DMS 273 (cell line): Measurements from ENCODE around the gene ARMC8.
A peak's percentile ranks its signal among the peaks of the same experiment; 100 is the strongest.

Experiments
- DNase-seq: peaks from one replicate; lab custom pipeline; 2025; ENCODE audit not compliant: unreplicated experiment; lab: John Stamatoyannopoulos, UW

The ARMC8 gene

GRCh38 chr3:138241676-138242075 is 54.6 kb downstream of the ARMC8 start:
- DNase-seq, result no peak

DNA sequence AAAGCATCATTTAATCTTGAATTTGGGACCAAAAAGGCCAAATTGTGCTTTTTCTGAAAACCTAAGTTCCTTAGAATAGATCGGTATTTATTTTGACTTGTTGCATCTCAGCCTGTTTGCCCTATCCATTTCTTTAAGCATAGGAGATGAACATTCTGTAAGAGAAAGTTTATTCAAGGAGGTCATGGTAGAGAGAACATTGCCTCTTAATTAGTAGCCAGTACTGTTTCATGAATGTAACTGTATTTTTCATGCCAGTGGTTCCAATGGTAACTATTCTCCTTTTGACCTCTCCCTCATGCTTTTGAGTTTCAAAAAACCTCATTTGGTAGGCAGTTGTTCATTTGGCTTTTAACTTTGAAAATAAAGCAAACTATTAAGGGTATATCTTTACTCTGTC is 55.4 kb downstream of the ARMC8 start:
- DNase-seq, result no peak

- no peak for DNase-seq
Measured at GRCh38 chr3:138245026-138245425, 57.9 kb downstream of the ARMC8 start.

DNA sequence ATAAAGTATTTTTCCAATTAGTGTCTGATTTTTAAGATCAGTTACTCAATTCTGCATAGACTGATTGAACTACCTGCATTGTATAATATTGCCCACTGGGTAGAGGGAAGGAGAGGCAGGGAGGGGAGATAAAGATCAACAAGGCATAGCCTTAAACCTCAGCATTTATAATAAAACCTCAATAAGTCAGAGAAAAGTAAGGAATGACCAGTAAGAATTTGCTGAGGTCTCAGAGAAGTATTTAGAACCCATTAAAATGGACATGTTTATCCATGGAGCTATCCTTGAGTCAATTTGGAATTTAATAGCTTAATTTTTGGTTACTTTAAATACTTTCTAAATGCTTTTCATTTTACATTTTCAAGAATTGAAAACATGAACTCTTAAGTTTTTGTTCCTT is 62.5 kb downstream of the ARMC8 start:
- DNase-seq, result no peak

GRCh38 chr3:138253609-138254008 is 66.5 kb downstream of the ARMC8 start:
- DNase-seq, result no peak

DNA sequence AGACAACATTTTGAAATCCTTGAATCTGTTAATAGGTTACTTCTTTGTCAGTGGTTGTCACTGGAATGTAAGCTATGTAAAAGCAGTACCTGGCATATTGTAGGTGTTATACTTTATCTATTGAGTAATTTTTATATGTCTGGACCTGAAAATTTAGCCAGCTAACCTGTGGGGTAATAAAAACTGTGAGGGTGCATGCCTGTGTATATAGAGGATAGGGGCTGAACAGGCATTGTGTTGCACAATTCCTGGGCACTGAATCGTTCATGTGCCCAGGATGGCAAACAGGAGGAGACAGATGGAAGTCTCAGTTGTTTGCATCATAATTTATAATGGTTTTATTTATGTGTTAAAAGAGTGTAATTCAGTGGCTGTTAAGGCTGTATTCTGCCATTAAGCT is 67.1 kb downstream of the ARMC8 start:
- DNase-seq, result peak; percentile 24

- DNase-seq, result no peak
Measured at GRCh38 chr3:138256022-138256421, 68.9 kb downstream of the ARMC8 start.

DNA sequence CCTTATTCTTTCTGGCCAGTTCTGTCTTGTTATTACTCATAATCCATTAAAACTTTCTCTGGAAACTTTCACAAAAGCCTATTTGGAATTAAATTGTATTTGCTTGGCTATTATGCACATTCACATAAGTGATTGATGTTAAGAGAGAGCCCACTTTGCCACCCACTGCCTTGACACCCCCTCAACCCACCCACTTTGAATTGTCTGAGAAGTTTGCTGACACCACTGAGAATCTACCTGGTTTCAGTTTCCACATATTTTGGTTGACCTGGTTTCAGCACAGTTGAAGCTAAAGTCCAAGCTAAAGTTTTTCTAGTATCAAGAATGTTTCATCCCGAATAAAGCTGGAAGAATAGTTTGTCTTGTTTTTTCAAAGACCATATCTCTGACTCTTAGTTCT is 70.9 kb downstream of the ARMC8 start:
- DNase-seq, result no peak

- no peak for DNase-seq
Measured at GRCh38 chr3:138259126-138259525, 72.0 kb downstream of the ARMC8 start.

DNA sequence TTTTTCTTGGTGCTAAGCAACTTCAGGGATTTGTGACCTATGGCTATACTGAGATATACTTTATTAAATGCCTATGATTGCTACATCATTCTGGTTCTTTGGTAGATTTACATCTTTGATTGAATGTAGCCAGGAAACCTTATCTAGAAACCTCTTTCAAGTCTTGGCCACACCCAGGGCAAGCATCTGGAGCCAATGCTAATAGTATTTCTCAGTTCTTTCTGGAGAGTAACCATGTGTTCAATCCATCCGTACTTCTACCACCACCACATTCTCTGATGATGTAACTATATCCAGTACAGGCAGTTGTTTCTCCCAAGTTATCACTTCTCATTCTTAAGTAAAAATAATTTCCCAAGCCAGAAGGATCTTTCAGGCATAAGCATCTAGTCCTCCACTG is 73.5 kb downstream of the ARMC8 start:
- no peak for DNase-seq

DNA sequence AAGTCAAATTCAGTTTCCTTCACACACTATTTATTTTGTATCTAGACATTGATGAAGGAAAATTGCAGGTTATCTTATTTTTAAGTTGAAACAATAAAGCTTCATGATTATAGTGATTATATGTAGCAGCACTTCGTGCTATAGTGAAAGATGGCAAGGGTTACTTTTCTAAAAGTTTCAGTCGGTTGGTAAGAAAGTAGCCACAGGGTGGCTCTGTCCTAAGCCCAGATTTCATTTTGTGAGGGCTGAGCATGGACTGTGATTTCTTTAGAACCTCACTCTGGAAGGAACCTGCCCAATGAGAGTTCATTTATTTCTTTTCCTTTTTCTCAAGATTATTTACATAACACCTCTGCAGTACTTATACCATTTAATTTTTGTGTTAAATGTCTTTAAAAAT is 76.0 kb downstream of the ARMC8 start:
- DNase-seq, result peak; percentile 16

DNA sequence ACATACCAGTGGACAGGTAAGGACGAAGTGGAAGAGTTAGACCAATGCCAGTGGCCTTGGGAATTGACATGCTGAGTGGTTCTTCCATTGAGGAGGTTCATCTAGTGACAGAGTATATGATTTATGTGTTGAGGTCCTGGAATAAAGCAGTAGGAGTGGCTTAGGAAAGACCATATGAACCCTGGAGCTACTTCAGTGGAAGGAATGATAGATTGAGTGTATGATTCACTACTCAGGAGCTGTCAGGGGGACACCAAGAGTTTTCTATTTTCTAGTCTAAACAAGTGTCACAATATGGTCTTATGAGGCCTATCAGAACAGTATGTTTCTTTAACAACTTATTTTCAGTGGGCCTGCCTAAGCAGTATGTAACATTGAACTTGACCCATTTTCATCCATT is 78.6 kb downstream of the ARMC8 start:
- DNase-seq, result no peak

DNA sequence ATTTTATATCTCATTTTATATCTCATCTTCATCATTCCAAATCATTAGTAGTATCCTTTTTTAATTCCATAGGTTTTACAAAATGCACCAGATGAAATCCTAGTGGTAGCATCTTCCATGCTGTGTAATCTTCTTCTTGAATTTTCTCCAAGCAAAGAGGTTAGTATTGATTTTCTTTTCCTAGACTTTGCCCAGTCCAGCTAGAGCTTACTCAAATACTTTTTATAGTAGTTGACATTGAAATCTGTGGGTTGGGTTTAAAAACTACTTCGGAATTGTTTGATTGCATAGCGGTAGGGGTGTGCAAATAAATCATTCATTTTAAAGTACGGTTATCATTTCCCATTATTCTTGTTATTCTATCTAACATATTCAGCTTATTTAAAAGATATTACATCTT is 80.0 kb downstream of the ARMC8 start:
- no peak for DNase-seq

GRCh38 chr3:138270245-138270644 is 83.1 kb downstream of the ARMC8 start:
- no peak for DNase-seq

DNA sequence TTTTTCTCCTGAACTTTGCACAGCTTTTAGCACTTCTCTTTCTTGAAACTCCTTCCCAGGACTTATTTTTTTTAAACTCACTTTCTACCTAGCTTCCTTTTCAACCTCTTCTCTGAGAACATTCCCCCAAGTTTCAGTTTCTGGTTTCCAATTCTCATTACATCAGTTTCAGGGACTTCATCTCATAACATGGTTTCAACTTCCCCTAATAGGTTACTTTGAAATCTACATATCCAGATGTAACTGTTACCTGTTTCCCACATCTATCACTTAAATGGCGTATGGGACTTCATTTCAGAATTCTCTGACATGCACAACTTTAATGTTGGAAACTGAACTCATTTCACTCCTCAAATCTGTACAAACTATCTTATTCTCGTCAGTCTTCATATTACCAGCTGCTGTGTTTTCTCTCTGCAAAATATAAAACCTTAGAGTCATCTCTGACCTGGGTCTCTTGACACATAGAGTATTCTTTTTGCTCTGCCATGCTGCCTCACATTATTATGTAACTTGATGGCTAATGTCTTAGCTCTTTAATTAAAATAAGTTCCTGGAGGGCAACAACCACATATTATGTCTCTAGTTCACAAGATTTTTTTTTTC is 84.2 kb downstream of the ARMC8 start:
- no peak for DNase-seq

DNA sequence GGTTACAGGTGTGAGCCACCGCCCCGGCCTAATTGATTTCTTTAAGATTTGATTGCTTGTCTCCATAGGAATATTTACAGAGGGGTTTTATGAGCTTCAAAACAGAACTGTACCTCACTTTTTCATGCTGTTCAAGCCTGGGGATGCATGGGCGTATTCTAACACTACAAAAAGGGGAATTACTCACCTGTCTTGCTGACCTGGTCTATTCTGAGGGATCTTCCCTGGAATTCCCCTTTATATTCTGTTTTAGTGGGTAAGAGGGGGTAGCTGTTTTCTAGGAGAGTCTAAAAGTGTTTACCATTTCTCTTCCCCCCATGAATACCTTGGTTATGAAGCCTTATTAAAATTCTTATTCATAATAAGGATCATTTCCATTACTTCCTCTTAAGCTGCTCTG is 94.5 kb downstream of the ARMC8 start:
- DNase-seq, result no peak

- no peak for DNase-seq
Measured at GRCh38 chr3:138282836-138283235, 95.7 kb downstream of the ARMC8 start.

- no peak for DNase-seq
Measured at GRCh38 chr3:138284079-138284478, 97.0 kb downstream of the ARMC8 start.

- peak; percentile 27 for DNase-seq
Measured at GRCh38 chr3:138284957-138285477, 97.9 kb downstream of the ARMC8 start.

DNA sequence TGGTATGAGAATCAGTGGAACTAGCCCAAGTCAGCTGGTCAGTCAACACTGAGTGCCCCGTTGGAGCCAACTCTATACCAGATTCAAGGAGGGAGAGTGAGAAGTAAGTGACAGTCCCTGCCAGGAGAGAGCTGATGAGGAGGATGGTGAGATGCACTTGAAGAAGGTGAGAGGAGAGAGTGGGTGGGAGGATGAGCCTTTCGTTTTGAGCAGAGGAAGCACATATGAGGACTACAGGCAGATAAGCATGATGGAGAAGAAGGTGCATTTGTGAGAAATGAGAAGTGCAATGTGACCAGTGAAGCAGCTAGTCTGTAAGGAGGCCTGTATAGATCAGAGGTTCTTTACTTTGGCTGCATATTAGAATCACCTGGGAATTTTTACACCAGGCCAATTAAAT is 102.2 kb downstream of the ARMC8 start:
- DNase-seq, result no peak

GRCh38 chr3:138289701-138290100 is 102.6 kb downstream of the ARMC8 start:
- DNase-seq, result no peak

- DNase-seq, result no peak
Measured at GRCh38 chr3:138296639-138297038, 109.5 kb downstream of the ARMC8 start.

GRCh38 chr3:138297059-138297607 is 110.0 kb downstream of the ARMC8 start:
- no peak for DNase-seq
